Smooth muscle cell (in vitro differentiated cells): ENCODE measurements around the gene CSMD2. TPM values are rescaled to one million over a fixed set of nuclear protein-coding genes. Genes with fewer than 3 reads are reported as not detected.

Experiments used
- DNase-seq: peaks from one replicate; lab custom pipeline; 2025; ENCODE audit not compliant: unreplicated experiment; lab: John Stamatoyannopoulos, UW
- H2AFZ ChIP-seq: fragments of 200-600 bp; sonication (generic); 2 replicates; pipeline ENCODE4 v1.6.0; 2016; ENCODE audit warnings: antibody characterized with exemption, low read depth, mild to moderate bottlenecking
- H3F3A ChIP-seq: fragments of 200-600 bp; sonication (generic); 2 replicates; pipeline ENCODE4 v1.6.0; 2017; ENCODE audit warnings: antibody characterized with exemption, low read depth
- H3K27ac ChIP-seq: fragments of 200-600 bp; sonication (generic); 2 replicates; pipeline ENCODE4 v1.5.1; 2016; ENCODE audit warnings: low read depth, mild to moderate bottlenecking
- H3K27me3 ChIP-seq: fragments of 200-600 bp; sonication (generic); 2 replicates; pipeline ENCODE4 v1.6.1; 2016; ENCODE audit warnings: low read depth, mild to moderate bottlenecking
- H3K36me3 ChIP-seq: fragments of 200-600 bp; sonication (generic); 2 replicates; pipeline ENCODE4 v1.5.1; 2016; ENCODE audit warnings: low read depth
- H3K4me1 ChIP-seq: fragments of 200-600 bp; sonication (generic); 2 replicates; pipeline ENCODE4 v1.5.1; 2016; ENCODE audit warnings: low read depth
- H3K4me2 ChIP-seq: fragments of 200-600 bp; sonication (generic); 2 replicates; pipeline ENCODE4 v1.6.0; 2016; ENCODE audit warnings: mild to moderate bottlenecking
- H3K4me3 ChIP-seq: fragments of 200-600 bp; sonication (generic); 2 replicates; pipeline ENCODE4 v1.5.1; 2016; ENCODE audit warnings: mild to moderate bottlenecking
- H3K79me2 ChIP-seq: fragments of 200-600 bp; sonication (generic); 2 replicates; pipeline ENCODE4 v1.6.0; 2016; ENCODE audit warnings: low read depth, mild to moderate bottlenecking
- H3K9ac ChIP-seq: fragments of 200-600 bp; sonication (generic); 2 replicates; pipeline ENCODE4 v1.6.0; 2016; ENCODE audit warnings: low read depth
- H3K9me3 ChIP-seq: fragments of 200-600 bp; sonication (generic); replicated peaks from 2 replicates; pipeline ENCODE4 v1.5.1; 2016; ENCODE audit warnings: low read depth
- H4K20me1 ChIP-seq: fragments of 200-600 bp; sonication (generic); 2 replicates; pipeline ENCODE4 v1.6.0; 2016; ENCODE audit warnings: low read depth
- CTCF ChIP-seq: fragments of 200-600 bp; sonication (generic); IDR thresholded peaks from 2 replicates; pipeline ENCODE4 v1.5.1; 2017; ENCODE audit warnings: borderline replicate concordance, mild to moderate bottlenecking, antibody characterized with exemption; ENCODE audit not compliant: insufficient read depth, poor library complexity, severe bottlenecking
- WGBS: methylation state at CpG from one replicate; pipeline ENCODE4 v1.1.7; 2016; ENCODE audit warnings: low lambda C conversion rate; 5-methylcytosine and 5-hydroxymethylcytosine counted together
- polyA plus RNA-seq: library from polyadenylated mRNA; unstranded; fragments of >200 nt; fragmentation: Nextera tagmentation; extraction: Ambion mirVana; gene quantifications from 2 replicates; pipeline ENCODE4 v1.2.1, GENCODE V29; 2016
- total RNA-seq: library from RNA; depleted of rRNA; stranded (reverse); fragments of >200 nt; gene quantifications from 2 replicates; pipeline ENCODE4 v1.2.3, GENCODE V29; 2014

The CSMD2 gene
- total and polyA plus RNA-seq, 2 experiments from 2014 or later: 0.65 to 1.8 TPM

- no peak for TF ChIP-seq CTCF
- H3K36me3 ChIP-seq: no peaks in the 10 kb centered on the region
- 85% methylated on average over 6 of the region's 6 CpGs for whole genome bisulfite sequencing
- H3K9ac ChIP-seq: no peak overlapping the region
- no peak overlapping the region for H3K4me2 ChIP-seq
- no peak overlapping the region for H2AFZ ChIP-seq
- no peaks in the 10 kb centered on the region for H3K9me3 ChIP-seq
- H3K27me3 ChIP-seq: no peaks in the 10 kb centered on the region
- no peaks in the 10 kb centered on the region for H3F3A ChIP-seq
- H3K79me2 ChIP-seq: no peaks in the 10 kb centered on the region
- no peak overlapping the region for H3K27ac ChIP-seq
- no peaks in the 10 kb centered on the region for H4K20me1 ChIP-seq
- no peak for DNase-seq
- no peaks in the 10 kb centered on the region for H3K4me1 ChIP-seq
- H3K4me3 ChIP-seq: no peak overlapping the region
These were observed 342.6 kb downstream of the CSMD2 start for GRCh38 chr1:33822396-33822795.

- no peak for DNase-seq
- no peaks in the 10 kb centered on the region for H3K27me3 ChIP-seq
- H4K20me1 ChIP-seq: no peaks in the 10 kb centered on the region
- no peaks in the 10 kb centered on the region for H3K9me3 ChIP-seq
- H3F3A ChIP-seq: no peaks in the 10 kb centered on the region
- no peaks in the 10 kb centered on the region for H3K79me2 ChIP-seq
- 92% methylated on average over 6 of the region's 6 CpGs for WGBS
- no peak overlapping the region for H2AFZ ChIP-seq
- no peaks in the 10 kb centered on the region for H3K4me1 ChIP-seq
- no peak for TF ChIP-seq CTCF
- H3K36me3 ChIP-seq: no peaks in the 10 kb centered on the region
- H3K4me2 ChIP-seq: no peak overlapping the region
- no peak overlapping the region for H3K27ac ChIP-seq
- H3K9ac ChIP-seq: no peak overlapping the region
- no peak overlapping the region for H3K4me3 ChIP-seq
These were observed 343.7 kb downstream of the CSMD2 start for GRCh38 chr1:33821291-33821690.

- DNase-seq: no peak
- H2AFZ ChIP-seq: no peak overlapping the region
- H3K79me2 ChIP-seq: no peaks in the 10 kb centered on the region
- H3K4me3 ChIP-seq: no peak overlapping the region
- no peak for TF ChIP-seq CTCF
- H3K9me3 ChIP-seq: no peaks in the 10 kb centered on the region
- 89% methylated on average over 5 of the region's 5 CpGs for WGBS
- no peak overlapping the region for H3K4me2 ChIP-seq
- H3K36me3 ChIP-seq: no peaks in the 10 kb centered on the region
- no peak overlapping the region for H3K27ac ChIP-seq
- H4K20me1 ChIP-seq: no peaks in the 10 kb centered on the region
- no peaks in the 10 kb centered on the region for H3K27me3 ChIP-seq
- H3K9ac ChIP-seq: no peak overlapping the region
- H3K4me1 ChIP-seq: no peaks in the 10 kb centered on the region
- H3F3A ChIP-seq: no peaks in the 10 kb centered on the region
These were observed 344.2 kb downstream of the CSMD2 start for GRCh38 chr1:33820804-33821203.

- no peaks in the 10 kb centered on the region for H4K20me1 ChIP-seq
- H3K27ac ChIP-seq: no peak overlapping the region
- H3F3A ChIP-seq: no peaks in the 10 kb centered on the region
- H3K9ac ChIP-seq: no peak overlapping the region
- no peak overlapping the region for H3K4me2 ChIP-seq
- H3K4me1 ChIP-seq: no peaks in the 10 kb centered on the region
- H3K27me3 ChIP-seq: no peaks in the 10 kb centered on the region
- no peak for TF ChIP-seq CTCF
- H3K4me3 ChIP-seq: no peak overlapping the region
- no peaks in the 10 kb centered on the region for H3K36me3 ChIP-seq
- no peaks in the 10 kb centered on the region for H3K79me2 ChIP-seq
- 65% methylated on average over 7 of the region's 7 CpGs for WGBS
- no peaks in the 10 kb centered on the region for H3K9me3 ChIP-seq
- no peak overlapping the region for H2AFZ ChIP-seq
- DNase-seq: no peak
These were observed 345.1 kb downstream of the CSMD2 start for GRCh38 chr1:33819913-33820311.
